ENCODE measurements around the gene KIAA1671.
A peak's percentile ranks its signal among the peaks of the same experiment; 100 is the strongest.

The KIAA1671 gene

DNA sequence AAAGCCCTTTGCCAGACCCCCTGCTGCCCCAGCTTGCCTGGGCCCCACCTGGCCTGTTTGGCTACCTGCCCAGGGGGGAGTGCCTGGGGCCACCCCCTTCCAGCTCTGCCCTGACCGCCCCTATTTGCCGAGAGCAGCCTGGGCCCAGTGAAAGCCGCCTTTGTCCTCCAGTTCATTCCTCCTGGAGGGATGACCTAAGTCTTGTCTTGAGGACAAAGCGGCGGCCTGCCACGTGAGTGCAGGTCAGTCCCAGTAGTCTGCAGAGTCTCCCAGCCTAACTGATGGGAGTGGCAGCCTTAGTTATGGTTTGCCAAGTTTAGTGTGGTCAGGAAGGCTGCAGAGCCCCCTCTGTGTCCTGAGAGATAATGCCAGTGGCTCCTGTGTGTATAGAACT is 131.3 kb downstream of the KIAA1671 start:
- TF ChIP-seq SIN3A (IDR thresholded peaks at IDR 0.05; ENCODE audit: borderline replicate concordance, insufficient read depth, low read length) (no peak), TAF1 (IDR thresholded peaks at IDR 0.05; ENCODE audit: borderline replicate concordance, insufficient read depth, low read length) (no peak), POLR2AphosphoS5 (IDR thresholded peaks at IDR 0.05; ENCODE audit: low read depth, low read length) (no peak), FOXP2 (optimal IDR thresholded peaks at IDR 0.05; ENCODE audit: borderline replicate concordance, extremely low read depth, extremely low read length, insufficient read depth) (no peak)
- TF ChIP-seq, protein P1, sequence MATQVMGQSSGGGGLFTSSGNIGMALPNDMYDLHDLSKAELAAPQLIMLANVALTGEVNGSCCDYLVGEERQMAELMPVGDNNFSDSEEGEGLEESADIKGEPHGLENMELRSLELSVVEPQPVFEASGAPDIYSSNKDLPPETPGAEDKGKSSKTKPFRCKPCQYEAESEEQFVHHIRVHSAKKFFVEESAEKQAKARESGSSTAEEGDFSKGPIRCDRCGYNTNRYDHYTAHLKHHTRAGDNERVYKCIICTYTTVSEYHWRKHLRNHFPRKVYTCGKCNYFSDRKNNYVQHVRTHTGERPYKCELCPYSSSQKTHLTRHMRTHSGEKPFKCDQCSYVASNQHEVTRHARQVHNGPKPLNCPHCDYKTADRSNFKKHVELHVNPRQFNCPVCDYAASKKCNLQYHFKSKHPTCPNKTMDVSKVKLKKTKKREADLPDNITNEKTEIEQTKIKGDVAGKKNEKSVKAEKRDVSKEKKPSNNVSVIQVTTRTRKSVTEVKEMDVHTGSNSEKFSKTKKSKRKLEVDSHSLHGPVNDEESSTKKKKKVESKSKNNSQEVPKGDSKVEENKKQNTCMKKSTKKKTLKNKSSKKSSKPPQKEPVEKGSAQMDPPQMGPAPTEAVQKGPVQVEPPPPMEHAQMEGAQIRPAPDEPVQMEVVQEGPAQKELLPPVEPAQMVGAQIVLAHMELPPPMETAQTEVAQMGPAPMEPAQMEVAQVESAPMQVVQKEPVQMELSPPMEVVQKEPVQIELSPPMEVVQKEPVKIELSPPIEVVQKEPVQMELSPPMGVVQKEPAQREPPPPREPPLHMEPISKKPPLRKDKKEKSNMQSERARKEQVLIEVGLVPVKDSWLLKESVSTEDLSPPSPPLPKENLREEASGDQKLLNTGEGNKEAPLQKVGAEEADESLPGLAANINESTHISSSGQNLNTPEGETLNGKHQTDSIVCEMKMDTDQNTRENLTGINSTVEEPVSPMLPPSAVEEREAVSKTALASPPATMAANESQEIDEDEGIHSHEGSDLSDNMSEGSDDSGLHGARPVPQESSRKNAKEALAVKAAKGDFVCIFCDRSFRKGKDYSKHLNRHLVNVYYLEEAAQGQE (IDR thresholded peaks at IDR 0.05; ENCODE audit: insufficient read depth in 1 of 2, low read depth in 2 of 2, low read length in 2 of 2): no peak

DNA sequence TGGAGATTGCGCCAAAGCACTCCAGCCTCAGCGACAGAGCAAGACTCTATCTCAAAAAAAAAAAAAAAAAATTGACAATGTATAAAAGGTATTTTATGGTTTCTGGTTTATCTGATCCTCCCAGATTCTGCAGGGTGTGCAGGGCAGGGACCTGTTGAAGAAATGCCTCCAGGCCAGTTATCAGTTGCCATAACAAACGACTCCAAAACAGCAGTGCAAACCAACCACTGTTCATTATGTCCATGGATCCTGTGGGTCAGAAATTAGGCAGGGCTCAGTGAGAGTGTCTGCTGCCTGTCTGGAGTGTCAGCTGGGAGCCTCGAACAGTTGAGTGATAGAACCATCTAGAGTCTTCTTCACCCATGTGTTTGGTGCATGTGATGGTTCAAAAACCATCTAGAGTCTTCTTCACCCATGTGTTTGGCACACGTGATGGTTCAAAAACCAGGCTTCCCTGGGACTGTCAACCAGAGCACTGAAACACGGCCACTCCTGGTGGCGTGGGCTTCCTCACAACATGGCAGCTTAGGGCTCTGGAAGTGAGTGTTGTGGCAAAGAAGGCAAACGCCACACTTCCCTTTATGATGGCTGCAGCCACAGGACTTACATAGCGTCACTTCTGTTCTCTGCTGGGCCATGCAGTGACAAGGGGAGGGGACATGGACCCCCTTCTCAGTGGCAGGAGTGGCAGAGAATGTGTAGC is 132.0 kb downstream of the KIAA1671 start:
- TF ChIP-seq SIN3A (IDR thresholded peaks at IDR 0.05; ENCODE audit: borderline replicate concordance, insufficient read depth, low read length) (no peak), TAF1 (IDR thresholded peaks at IDR 0.05; ENCODE audit: borderline replicate concordance, insufficient read depth, low read length) (no peak), POLR2AphosphoS5 (IDR thresholded peaks at IDR 0.05; ENCODE audit: low read depth, low read length) (no peak)
- TF ChIP-seq, protein P1 (IDR thresholded peaks at IDR 0.05; ENCODE audit: insufficient read depth in 1 of 2, low read depth in 2 of 2, low read length in 2 of 2): no peak

- TF ChIP-seq, protein P1 (IDR thresholded peaks at IDR 0.05; ENCODE audit: insufficient read depth in 1 of 2, low read depth in 2 of 2, low read length in 2 of 2): no peak
- no peak for TF ChIP-seq TAF1 (IDR thresholded peaks at IDR 0.05; ENCODE audit: borderline replicate concordance, insufficient read depth, low read length)
- no peak for TF ChIP-seq POLR2AphosphoS5 (IDR thresholded peaks at IDR 0.05; ENCODE audit: low read depth, low read length)
- TF ChIP-seq FOXP2 (optimal IDR thresholded peaks at IDR 0.05; ENCODE audit: borderline replicate concordance, extremely low read depth, extremely low read length, insufficient read depth): no peak
- no peak for TF ChIP-seq SIN3A (IDR thresholded peaks at IDR 0.05; ENCODE audit: borderline replicate concordance, insufficient read depth, low read length)
Observed at GRCh38 chr22:25085156-25085555, 132.6 kb downstream of the KIAA1671 start.

DNA sequence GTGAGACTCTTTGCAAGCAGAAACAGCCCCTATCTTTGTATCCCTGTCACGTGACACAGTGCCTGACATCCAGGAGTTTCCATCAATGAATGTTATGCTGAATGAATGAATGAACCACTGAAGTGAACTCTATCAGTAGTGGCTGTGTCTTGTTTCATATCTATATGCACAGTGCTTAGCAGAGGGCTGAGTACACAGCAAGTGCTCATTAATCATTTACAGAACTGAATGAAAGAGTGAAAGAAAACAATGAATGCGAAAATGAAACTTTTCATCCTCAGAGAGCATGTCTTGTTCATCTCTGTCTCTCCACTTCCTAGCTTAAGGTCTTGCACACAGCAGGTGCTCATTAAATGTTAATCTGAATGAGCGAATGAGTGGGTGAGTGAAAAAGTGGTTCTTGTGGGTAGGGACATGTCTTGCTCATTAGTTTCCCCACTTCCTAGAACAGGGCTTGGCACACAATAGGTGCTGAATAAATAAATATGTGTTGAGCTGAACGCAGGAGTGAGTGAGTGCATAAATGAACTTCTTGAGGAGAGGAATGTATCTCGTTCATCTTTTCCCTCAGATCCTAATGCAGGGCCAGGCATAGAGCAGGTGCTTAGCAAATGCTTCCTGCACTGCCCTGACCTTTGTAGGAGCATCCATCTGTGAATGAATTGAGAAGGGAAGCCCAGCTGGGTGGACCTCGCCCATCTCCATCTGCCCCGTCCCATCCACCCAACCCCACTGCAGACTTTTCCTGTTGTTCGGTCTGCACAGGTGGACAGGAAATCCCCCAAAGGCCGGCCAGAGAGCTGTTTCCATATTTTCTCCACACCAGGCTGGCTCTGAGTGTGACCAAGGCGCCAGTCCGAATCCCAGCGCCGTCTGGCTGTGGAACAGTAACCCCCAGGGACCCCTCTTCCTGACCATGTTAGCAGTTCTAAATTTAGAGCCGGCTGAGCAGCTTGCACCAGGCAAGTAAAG is 133.7 kb downstream of the KIAA1671 start:
- TF ChIP-seq, protein P1 (IDR thresholded peaks at IDR 0.05; ENCODE audit: insufficient read depth in 1 of 2, low read depth in 2 of 2, low read length in 2 of 2): no peak
- TF ChIP-seq SIN3A (IDR thresholded peaks at IDR 0.05; ENCODE audit: borderline replicate concordance, insufficient read depth, low read length): peak; percentile 40; the same call in 1 of the 2 replicates
- peak; percentile 29 for TF ChIP-seq FOXP2 (optimal IDR thresholded peaks at IDR 0.05; ENCODE audit: borderline replicate concordance, extremely low read depth, extremely low read length, insufficient read depth)
- TF ChIP-seq TAF1 (IDR thresholded peaks at IDR 0.05; ENCODE audit: borderline replicate concordance, insufficient read depth, low read length): no peak
- no peak for TF ChIP-seq POLR2AphosphoS5 (IDR thresholded peaks at IDR 0.05; ENCODE audit: low read depth, low read length)

Measured in PFSK-1 (cell line).